ENCODE data around the gene IFI44L. TPM values are rescaled to one million over a fixed set of nuclear protein-coding genes. Genes with fewer than 3 reads are reported as not detected.

IFI44L gene
- total RNA-seq, 3 donors from 2014 or later (not counting 1 experiment from before 2014, with no cell fraction given), result 5.2 to 12.6 (median 6.7) TPM

DNA sequence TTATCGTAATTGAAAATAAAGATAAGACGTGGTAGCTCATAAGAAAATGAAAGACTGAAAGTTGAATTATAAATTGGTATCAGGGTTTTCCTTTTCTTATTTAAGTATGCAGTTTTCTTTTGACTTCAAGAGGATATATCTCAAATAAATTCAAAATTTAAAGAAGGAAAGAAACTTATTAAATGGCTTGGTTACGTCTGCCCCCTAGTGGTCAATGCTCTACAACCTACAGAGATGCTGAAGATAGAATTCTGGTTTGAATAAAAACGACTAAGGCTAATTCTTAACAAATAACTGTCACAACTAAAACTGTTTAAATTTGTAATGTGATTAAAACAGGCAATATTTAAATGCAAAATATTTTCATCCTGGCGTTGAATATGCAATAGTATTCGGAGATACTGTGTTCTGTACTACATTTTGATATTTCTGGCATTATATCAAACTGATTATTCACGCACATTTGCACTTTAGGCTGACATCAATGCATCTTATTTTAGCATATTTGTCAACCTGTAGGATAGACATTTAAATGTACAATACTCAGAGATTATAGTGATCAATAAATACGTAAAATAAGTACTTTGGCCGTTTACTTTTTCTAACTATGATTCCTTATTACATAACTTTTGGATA, 56.2 kb downstream of the IFI44L start:
- H3K27ac Mint-ChIP-seq, result no peak overlapping the region
- H3K27me3 Mint-ChIP-seq (ENCODE audit: low read depth in 2 of 2), result peaks cover 0 to 7% of the 10 kb centered on the region in 2 donors
- intact Hi-C loops (cut with micrococcal nuclease), result loop anchor here (1.0 to 2.0 kb wide), 3 partner anchors 59 to 546 kb away; no protein-coding TSS in a partner anchor
- ATAC-seq (peak in 2 of 3 donors; percentile 59), DNase-seq (peak in 1 of 2 donors; percentile 87)
- Histone ChIP-seq H3K4me3 (ENCODE audit: low read length) (no peak overlapping the region), H3K36me3 (ENCODE audit: control insufficient read depth, insufficient read depth, low read length) (no peaks in the 10 kb centered on the region), H3K9me3 (ENCODE audit: control insufficient read depth, insufficient read depth, low read length) (no peaks in the 10 kb centered on the region), H3K27ac (ENCODE audit: low read length) (no peak overlapping the region), H3K4me1 (ENCODE audit: control insufficient read depth, insufficient read depth, low read length) (no peaks in the 10 kb centered on the region), H3K27me3 (ENCODE audit: control insufficient read depth, insufficient read depth, low read length) (no peaks in the 10 kb centered on the region)
- no peaks in the 10 kb centered on the region for H3K9me3 Mint-ChIP-seq
- H3K36me3 Mint-ChIP-seq, result no peaks in the 10 kb centered on the region
- peaks cover 7% of the 10 kb centered on the region in 2 donors for H3K4me1 Mint-ChIP-seq
- H3K4me3 Mint-ChIP-seq, result no peak overlapping the region
- 52% methylated on average over 4 of the region's 9 CpGs for WGBS (ENCODE audit: insufficient coverage)
- TF ChIP-seq, protein P1, sequence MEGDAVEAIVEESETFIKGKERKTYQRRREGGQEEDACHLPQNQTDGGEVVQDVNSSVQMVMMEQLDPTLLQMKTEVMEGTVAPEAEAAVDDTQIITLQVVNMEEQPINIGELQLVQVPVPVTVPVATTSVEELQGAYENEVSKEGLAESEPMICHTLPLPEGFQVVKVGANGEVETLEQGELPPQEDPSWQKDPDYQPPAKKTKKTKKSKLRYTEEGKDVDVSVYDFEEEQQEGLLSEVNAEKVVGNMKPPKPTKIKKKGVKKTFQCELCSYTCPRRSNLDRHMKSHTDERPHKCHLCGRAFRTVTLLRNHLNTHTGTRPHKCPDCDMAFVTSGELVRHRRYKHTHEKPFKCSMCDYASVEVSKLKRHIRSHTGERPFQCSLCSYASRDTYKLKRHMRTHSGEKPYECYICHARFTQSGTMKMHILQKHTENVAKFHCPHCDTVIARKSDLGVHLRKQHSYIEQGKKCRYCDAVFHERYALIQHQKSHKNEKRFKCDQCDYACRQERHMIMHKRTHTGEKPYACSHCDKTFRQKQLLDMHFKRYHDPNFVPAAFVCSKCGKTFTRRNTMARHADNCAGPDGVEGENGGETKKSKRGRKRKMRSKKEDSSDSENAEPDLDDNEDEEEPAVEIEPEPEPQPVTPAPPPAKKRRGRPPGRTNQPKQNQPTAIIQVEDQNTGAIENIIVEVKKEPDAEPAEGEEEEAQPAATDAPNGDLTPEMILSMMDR (IDR thresholded peaks at IDR 0.05), result peak; percentile 91

DNA sequence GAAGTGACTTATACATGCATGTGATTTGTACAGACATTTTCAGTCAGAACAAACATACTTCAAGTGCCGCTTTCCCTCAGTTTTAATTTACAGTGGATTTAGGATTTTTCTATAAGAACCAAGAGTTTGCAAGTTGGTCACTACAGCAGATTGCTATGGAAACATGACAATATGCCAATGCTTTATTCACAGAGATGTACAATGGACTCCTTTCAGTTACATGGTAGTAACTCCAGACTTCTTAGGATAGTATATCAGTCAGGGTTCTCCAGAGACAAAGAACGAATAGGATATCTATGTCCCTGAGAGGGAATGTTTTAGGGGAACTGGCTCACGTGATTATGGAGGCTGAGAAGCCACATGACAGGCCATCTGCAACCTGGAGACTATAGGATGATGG, 56.7 kb downstream of the IFI44L start:
- Histone ChIP-seq H3K27me3 (ENCODE audit: control insufficient read depth, insufficient read depth, low read length) (no peaks in the 10 kb centered on the region), H3K27ac (ENCODE audit: low read length) (no peak overlapping the region), H3K4me3 (ENCODE audit: low read length) (no peak overlapping the region), H3K36me3 (ENCODE audit: control insufficient read depth, insufficient read depth, low read length) (no peaks in the 10 kb centered on the region), H3K9me3 (ENCODE audit: control insufficient read depth, insufficient read depth, low read length) (no peaks in the 10 kb centered on the region), H3K4me1 (ENCODE audit: control insufficient read depth, insufficient read depth, low read length) (no peaks in the 10 kb centered on the region)
- TF ChIP-seq, protein P1 (IDR thresholded peaks at IDR 0.05), result no peak
- H3K36me3 Mint-ChIP-seq, result no peaks in the 10 kb centered on the region
- peaks cover 0 to 7% of the 10 kb centered on the region in 2 donors for H3K27me3 Mint-ChIP-seq (ENCODE audit: low read depth in 2 of 2)
- peaks cover 7% of the 10 kb centered on the region in 2 donors for H3K4me1 Mint-ChIP-seq
- DNase-seq, result no peak
- no peak for ATAC-seq
- 86% methylated on average over 3 of the region's 3 CpGs for WGBS (ENCODE audit: insufficient coverage)
- H3K27ac Mint-ChIP-seq, result no peak overlapping the region
- no peaks in the 10 kb centered on the region for H3K9me3 Mint-ChIP-seq
- no peak overlapping the region for H3K4me3 Mint-ChIP-seq
- intact Hi-C loops (cut with micrococcal nuclease), result loop anchor here (1.0 to 2.0 kb wide), 3 partner anchors 60 to 547 kb away; no protein-coding TSS in a partner anchor

DNA sequence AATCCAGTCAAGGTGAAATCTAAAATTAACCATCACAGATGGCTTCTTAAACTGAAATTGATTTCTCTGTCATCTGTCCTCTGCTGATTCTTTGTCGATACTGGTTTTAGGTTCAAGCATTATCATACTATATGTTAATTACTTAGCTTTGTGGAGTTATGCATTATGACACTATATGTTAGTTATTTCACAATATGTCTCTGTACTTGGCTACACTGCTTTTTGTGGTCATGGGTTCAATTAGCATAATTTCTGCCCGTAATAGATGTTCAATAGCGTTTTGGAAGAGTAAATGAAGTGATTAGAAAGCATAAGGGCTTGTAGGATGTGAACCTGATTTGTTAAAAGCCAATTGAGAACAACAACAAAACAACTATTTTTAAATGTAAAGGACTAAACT, 57.5 kb downstream of the IFI44L start:
- Histone ChIP-seq H3K4me3 (ENCODE audit: low read length) (no peak overlapping the region), H3K27ac (ENCODE audit: low read length) (no peak overlapping the region), H3K27me3 (ENCODE audit: control insufficient read depth, insufficient read depth, low read length) (no peaks in the 10 kb centered on the region), H3K9me3 (ENCODE audit: control insufficient read depth, insufficient read depth, low read length) (no peaks in the 10 kb centered on the region), H3K4me1 (ENCODE audit: control insufficient read depth, insufficient read depth, low read length) (no peaks in the 10 kb centered on the region), H3K36me3 (ENCODE audit: control insufficient read depth, insufficient read depth, low read length) (no peaks in the 10 kb centered on the region)
- WGBS (ENCODE audit: insufficient coverage), result 83% methylated on average over 2 of the region's 3 CpGs
- DNase-seq, result no peak
- Mint-ChIP-seq H3K36me3 (no peaks in the 10 kb centered on the region), H3K4me3 (no peak overlapping the region), H3K27ac (no peak overlapping the region), H3K9me3 (no peaks in the 10 kb centered on the region), H3K27me3 (ENCODE audit: low read depth in 2 of 2) (peaks cover 0 to 7% of the 10 kb centered on the region in 2 donors), H3K4me1 (peaks cover 7% of the 10 kb centered on the region in 2 donors)
- intact Hi-C loops (cut with micrococcal nuclease), result loop anchor here (2.0 kb wide), 1 partner anchor 533 kb away; no protein-coding TSS in a partner anchor
- no peak for ATAC-seq
- TF ChIP-seq, protein P1 (IDR thresholded peaks at IDR 0.05), result no peak

DNA sequence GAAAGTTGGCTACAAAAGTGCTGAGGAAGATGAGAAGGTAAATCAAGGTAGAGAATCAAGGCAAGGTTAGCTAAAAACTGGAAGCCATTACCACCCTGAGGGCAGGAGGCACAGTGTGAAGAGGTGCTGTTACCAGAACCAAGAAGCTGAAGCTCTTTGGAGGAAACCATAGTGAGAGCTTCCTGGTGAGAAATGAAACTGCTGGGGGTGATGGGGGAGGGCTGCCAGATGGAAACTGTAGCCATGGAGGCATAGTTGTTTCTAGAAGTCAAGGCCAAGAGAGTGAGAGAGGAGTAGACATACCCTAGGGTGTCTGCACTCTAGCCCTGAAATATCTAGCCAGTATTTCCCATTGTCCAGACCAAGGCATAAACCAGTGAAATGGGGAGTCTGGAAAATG, 58.1 kb downstream of the IFI44L start:
- Histone ChIP-seq H3K36me3 (ENCODE audit: control insufficient read depth, insufficient read depth, low read length) (no peaks in the 10 kb centered on the region), H3K27ac (ENCODE audit: low read length) (no peak overlapping the region), H3K27me3 (ENCODE audit: control insufficient read depth, insufficient read depth, low read length) (no peaks in the 10 kb centered on the region), H3K4me1 (ENCODE audit: control insufficient read depth, insufficient read depth, low read length) (no peaks in the 10 kb centered on the region), H3K4me3 (ENCODE audit: low read length) (no peak overlapping the region), H3K9me3 (ENCODE audit: control insufficient read depth, insufficient read depth, low read length) (no peaks in the 10 kb centered on the region)
- DNase-seq (no peak), ATAC-seq (no peak)
- Mint-ChIP-seq H3K27me3 (ENCODE audit: low read depth in 2 of 2) (peaks cover 0 to 7% of the 10 kb centered on the region in 2 donors), H3K27ac (no peak overlapping the region), H3K4me3 (no peak overlapping the region), H3K4me1 (peaks cover 7% of the 10 kb centered on the region in 2 donors), H3K36me3 (no peaks in the 10 kb centered on the region), H3K9me3 (no peaks in the 10 kb centered on the region)
- intact Hi-C loops (cut with micrococcal nuclease), result no loop called here
- TF ChIP-seq, protein P1 (IDR thresholded peaks at IDR 0.05), result no peak
